HG02973 (cell line): ENCODE results near the gene FAM72D.
"Not testable (repeated sequence)": the region's sequence is repeated elsewhere in the genome, so short reads cannot be mapped to it uniquely, and the experiment has no call there.

Experiments used
- ATAC-seq: cut with Tn5 transposase; IDR thresholded peaks from one replicate; pipeline ENCODE4 v1.9.1; 2021; ENCODE audit warnings: moderate library complexity; ENCODE audit not compliant: unreplicated experiment

The FAM72D gene

DNA sequence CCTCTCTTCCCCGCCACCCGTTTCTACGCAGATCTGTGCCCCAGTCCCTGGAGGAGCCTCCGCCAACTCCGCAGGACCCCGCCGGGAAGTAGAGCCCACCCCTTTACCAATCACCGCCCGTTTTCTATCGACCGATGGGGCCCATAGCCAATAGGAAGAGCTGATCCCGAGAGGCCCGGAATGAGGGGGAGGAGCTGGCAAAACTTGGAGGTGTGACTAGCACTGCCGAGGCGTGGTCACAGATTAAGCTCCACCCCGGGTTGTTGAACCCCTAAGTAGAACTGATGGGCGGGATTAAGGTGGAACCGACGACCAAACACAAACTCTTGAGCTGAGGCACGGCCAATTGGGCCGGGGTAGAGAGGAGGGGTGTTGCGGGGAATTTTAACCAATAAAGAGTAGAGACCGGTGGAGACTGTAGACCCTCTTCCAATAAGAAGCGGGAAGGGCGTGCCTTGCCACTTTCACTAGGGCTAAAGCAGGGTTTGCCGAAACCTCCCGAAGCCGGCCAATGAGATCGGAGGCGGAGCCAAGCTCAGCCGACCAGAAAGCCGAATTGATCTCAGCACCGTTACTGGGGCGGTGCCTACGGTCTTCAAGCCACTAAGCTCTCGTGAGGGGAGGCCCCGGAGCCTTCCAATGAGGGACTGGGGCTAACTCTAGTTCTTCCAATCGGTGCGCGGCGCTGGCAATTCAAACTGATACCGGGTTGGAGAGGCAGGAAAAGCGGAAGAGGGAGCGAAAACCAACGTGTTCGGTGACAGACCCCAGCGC lies at the start of gene FAM72D, which contains the start of gene SRGAP2B:
TSS of gene FAM72D (plus strand) at position 691 of the 774 bp plus-strand sequence. CDS start 874 bp downstream, outside the sequence.
TSS of gene SRGAP2B (minus strand) at position 45 of the 774 bp plus-strand sequence. CDS start 2,427 bp downstream, outside the sequence.
- peak; percentile 79 for ATAC-seq

DNA sequence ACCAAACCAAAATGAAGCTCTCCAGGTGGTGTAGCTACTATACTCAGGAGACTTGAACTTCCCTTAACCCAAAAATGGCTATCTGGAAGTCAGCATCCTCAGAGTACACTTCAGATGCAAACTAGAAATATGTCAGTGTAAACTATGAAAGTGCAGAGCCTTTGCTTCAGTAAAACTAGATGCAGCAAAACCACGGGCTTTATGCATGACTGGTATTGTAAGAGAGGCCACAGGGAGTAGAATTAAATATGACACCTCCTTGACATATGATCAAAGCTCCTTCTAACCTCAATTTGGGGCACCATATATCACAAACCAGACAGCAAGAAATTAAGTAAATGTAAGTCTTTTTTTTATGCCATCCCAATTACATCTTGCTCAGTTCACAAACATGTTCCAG lies 48.2 kb upstream of the FAM72D start:
- ATAC-seq: not testable (repeated sequence)

DNA sequence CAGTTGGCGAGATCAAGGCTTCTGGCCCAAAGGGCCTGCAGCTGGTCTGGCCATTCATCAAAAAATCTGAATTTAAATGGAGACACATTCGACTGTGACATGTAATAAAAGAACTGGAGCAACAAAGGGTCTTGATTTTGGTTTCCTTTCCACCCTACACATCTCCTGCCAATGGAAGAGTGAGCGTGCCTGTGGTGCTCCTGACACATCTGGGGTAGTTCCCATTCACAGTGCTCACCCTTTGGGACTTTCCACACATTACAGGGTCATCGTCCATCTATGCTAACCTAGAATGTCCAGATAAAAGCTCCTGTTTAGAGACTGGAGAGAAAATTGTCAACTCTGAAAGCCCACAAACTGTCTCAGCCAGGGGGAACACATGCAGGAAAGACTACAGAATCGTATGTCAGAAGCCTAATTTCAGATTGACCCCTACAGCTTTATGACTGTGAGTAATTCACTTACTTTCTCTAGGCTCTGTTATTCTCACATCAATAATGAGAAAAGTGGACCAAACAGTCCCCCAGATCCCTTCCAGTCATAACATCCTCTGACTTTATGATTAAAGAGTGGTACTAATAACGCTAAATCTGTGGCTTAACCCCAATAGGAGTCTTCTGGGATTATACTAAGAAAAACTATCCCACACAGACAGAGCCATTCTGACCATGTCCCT lies 47.5 kb upstream of the FAM72D start:
- ATAC-seq: not testable (repeated sequence)

DNA sequence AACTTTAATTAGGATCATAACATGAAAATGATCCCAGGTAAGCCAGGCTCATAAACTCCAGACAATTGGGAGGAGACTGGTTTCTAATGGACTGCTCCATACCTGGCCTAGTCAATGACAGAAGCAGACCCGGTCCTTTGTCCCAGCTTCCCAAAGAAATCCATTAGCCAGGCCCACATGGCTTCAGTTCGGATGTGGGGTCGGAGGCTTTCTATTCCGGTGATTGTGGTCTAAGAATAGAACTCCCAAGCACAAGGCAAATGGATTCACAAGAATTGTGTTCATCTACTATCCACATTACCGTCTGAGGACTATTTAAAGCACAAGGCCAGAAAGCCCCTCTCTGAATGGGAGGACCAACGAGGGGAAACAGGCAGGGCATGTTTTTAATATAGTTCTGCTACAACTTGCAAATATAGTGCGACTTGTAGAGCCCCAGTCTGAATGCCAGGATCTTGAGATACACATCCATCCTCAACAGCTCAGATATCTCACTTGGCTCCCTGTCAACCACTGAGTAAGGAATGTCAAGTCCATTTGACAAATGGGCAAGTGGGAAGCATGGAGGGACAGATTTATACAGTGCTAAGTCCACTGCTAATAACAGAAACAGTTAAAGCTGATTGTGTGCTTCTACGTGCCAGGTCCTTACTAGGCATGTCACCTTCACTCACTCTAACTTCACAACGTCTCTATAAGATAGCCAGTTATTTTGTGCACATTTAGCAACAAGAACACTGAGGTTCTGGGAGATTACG lies 43.6 kb upstream of the FAM72D start:
- ATAC-seq: not testable (repeated sequence)

DNA sequence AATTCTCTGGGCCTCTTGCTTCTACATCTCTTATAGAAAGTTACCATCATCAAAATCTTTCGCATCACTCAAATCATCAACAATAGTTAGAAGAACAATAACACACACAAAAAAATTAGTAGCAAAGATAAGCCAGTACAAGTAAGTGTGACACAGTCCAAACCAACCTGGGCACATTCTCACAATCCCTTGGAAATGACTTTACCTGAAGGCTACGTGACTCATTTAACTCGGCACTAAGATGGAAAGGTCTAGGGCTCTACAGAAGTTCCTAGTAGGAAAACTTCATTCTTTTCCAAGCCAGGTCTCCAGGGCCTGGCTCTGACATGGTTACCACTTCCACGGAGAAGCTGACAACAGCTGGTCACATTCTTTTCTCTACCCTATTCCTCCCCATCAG lies 42.3 kb upstream of the FAM72D start:
- ATAC-seq: not testable (repeated sequence)

DNA sequence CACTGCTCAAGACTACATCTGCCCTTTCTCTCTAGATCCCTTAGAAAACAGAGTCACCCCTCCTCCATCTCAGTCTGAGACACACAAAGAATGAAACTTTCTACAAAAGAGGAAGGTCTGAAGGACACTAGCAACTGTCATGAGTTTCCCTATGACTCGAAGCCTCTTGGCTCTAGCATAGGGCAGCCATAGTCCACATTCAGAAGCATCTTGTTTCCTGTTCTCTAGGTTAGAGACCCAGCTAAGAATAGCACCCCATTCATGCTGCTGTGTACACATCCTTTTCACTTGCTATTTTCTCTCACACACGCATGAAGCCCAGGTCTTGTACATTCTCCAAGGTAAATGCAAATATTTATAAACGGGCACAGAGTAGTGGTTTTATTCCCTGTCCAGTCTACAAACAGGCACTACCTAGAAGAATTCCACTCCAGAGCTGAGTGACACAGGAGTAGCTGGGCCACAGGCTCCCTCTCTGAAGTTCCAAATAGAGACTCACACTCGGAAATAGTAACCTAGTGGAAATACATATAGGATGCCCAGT lies 40.5 kb upstream of the FAM72D start:
- ATAC-seq: peak; percentile 94

DNA sequence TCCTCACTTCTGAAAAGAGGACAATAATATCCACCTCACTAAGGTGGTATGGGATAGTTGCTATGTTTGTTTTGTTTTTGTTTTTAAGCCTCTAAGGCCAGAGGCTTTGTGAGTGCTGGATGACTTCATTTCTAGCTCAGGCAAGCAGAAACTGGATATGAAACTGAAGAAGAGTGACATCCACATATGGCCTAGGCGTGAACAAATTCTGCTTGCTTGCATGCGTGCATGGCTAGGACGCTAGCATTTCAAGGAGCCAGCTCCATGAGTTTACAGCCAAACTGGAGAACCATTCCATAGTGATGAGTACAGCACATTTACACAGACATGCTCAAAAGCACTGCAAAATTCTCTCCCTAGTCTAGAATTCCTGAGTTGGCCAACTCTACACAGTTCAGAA lies 37.6 kb upstream of the FAM72D start:
- ATAC-seq: peak; percentile 43

DNA sequence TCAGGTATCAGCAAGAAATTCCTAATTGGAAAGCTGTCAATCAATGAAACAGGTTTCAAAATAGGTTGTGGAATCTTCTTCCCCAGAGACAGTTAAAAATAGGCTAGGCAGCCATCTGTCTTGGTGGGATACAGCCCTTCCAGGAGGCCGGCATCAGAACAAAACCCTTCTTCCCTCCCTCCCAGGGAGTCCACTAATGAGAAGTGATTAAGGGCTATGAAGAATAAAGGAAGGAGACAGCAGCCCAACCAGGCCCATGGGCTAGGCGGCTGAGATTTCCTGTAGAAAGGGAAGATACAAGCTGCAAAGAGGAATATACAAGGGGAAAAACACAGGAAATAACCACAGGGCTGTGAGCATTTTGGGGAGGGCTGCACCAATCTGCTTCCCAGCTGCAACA lies 32.5 kb upstream of the FAM72D start:
- not testable (repeated sequence) for ATAC-seq

DNA sequence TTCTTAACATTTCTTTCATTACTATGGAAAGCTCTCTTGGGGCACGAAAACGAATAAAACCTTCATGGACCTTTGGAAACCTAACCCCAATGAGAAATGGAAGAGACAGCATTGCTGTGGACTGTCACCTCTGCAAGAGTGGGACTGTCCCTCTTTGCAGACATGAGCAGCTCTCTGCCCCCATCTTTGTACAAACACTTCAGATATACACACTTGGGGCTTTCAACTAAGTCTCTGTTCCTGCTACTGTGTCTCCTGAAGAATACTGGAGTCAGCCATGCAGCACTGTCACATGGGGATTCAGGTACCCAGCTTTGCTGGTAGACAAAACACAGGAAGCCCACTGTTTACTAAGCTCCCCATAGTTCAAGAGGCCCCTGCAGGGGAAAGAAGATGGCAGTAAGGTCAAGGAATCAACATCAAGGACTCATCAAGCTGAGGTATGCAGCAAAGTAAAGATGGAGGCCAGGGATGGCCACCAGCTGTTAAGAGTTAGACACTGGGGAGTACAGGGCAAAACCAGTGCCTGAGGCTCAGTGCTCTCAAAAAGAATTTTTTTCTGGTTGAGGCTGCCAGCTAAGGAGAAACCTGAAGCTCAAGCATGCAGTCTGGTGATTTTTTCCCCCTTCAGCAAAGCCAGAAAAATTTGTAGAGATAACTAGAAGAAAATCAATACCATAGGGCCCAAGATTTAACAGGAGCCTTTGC lies 31.7 kb upstream of the FAM72D start:
- not testable (repeated sequence) for ATAC-seq

DNA sequence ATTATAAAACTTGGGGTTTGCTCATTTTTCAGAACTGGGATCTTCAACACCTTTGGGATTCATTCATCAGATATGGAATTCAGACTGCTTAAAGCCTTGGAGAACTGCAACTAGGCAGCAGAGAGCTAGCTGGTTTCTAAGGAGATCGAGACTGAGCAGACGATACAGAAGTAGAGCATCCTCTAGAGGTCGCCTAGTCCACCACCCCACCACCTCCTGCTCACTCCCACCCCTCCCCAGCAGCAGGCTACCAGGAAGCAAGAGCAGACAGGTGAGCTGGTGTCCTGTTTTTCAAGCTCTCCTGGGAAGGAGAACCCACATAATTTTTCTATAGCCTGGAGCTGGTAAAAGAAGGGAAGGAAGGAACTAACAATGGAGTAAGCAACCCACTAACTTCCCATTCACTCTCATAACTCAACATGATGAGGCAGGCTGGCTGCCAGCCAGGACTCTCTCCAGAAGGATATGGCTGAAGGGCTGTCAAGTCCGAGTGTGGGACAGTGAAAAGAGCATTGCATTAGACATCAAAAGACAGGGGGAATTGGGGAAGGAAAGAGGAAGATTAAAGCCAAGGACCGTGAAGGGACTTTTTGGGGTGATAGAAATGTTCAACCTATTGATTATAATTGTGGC lies 30.5 kb upstream of the FAM72D start:
- ATAC-seq: not testable (repeated sequence)

DNA sequence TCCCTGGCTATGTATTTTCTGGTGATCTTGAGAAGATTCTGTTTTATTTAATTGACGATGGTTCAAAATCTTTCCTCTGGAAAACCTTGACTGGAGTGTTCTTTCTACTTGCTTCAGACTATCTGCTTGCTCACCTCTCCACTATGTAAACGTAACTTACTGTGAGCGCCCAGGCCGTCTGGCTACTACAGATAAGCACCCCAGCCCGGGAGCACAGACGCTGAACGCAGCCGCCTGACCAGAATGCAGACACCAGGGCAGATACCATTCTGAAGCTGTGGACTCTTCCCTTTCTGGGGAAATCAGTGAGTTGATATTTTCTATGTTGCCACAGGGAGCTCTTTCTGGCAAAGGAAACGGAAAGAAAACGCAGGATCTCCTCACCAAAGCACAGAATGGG lies 29.3 kb upstream of the FAM72D start:
- not testable (repeated sequence) for ATAC-seq

DNA sequence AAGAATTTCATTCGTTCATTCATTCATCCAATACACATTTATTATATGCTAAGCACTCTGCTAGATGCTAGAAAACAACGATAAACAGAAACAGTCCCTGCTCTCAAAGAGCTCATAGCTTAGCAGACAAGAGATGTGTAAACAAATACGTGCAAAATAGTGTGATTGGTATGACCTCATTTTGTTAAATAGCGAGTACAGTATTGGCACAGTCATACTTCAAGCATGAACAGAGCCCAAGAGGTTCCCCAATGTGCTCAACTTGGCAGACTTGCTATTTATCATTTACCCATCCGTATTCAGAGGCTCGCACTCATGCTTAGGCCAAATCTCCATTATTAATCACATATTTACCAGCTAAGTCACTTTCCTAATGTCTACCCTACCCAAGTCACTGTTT lies 24.2 kb upstream of the FAM72D start:
- ATAC-seq: not testable (repeated sequence)

DNA sequence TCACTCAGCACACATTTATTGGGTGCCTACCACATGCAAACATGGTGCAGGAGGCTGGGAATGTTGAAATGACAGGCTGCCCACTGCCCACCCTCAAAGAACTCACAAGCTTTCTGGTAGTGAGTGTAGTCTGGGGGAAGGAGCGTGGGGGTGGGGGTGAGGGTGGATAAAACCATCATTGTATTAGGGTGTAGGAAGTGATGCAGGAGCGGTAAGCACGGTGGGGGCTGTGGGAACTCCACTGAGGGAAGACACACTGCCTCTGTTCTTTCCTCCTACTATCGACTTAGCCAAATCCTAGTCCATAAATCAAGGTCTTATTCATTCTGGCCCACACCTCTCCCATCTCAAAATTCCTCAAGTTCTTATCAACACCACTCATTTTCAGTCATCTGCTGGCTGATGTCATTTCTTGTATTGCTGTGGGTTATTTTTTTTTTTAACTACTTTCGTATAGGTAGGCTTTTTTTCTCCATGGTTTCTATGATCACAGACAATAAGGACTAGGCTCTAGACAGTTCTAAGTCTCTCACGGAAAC lies 21.7 kb upstream of the FAM72D start:
- not testable (repeated sequence) for ATAC-seq

DNA sequence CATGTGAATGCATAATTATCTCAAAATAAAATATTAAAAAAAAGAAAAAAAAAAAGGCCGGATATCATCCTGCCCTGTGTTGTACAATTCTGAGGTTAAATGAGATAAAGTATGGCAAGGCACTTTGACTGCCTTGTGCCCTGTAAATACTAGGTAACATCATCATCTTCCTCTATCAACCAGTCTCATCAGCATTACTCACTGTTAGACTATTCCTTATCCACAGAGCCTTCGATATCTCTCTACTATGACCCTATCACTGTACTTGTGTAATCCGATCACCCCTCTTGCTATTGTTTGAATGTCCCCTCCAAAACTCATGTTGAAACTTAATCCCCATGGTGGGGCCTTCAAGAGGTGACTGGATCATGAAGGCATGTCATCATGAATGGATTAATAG lies 18.9 kb upstream of the FAM72D start:
- ATAC-seq: not testable (repeated sequence)

DNA sequence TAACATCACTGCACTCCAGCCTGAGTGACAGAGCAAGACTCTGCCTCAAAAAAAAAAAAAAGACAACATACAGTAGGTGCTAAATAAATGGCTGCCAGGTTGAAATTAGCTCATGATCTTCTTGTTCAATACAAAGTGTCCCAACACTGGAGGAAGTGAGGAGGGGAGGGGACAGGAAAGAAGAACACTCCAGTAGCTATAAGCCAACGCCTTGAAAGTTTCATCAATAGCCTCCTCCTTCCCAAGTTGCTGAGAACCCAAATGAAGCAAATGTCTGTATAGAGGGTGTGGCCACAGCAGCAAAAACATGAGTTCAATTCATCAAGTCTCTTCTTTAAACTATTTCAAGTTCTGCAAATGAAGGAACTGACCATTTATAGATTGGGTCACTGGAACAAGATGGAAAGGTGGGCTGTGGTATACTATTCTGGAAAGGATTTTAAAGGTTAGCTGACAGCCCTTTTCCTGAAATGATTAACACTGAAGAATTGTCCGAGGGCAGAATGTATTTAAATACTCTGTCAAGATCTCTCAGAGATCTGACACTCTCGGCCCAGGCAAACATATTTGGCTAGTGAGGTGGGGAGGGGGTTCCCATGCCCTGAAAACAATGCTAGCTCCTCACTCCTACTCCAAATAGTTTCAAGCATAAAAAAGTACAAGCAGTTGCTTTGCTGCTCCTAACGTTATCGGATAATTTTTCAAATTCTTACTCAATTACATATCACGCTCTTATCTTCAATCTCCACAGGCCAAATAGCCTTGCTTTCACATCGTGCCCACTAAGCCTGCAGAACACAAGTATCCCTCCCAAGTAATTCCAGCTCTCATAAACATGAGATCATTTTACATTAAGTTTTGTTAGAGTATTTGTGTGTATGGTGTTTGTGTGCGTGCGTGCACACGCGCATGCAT lies 17.6 kb upstream of the FAM72D start:
- ATAC-seq: not testable (repeated sequence)

DNA sequence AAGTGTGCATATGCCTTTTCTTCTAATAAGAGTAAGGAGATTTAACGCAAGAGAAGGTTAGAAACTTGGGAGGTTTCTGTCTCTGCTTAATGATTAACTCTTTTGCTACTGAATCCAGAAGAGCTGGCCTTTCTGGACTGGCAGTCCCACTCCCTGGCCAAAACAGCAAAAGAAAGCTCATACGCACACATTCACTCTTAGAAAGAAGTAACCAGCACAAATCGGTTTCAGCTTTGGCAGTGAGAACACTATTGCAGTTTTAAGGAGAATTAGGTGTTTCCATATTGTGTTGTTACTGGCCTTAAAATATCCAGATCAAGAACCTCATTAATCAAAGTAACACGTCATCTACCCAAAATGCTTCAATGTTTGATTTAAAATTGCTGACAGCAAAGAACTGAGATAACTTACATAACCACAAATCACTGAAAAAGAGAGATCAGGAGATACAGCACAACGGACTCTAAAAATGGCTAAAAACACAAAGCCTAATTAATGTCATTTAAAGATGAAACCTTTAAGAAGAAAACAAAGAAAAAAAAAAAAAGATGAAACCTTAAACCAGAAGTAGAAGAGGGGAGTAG lies 16.9 kb upstream of the FAM72D start:
- ATAC-seq: not testable (repeated sequence)

DNA sequence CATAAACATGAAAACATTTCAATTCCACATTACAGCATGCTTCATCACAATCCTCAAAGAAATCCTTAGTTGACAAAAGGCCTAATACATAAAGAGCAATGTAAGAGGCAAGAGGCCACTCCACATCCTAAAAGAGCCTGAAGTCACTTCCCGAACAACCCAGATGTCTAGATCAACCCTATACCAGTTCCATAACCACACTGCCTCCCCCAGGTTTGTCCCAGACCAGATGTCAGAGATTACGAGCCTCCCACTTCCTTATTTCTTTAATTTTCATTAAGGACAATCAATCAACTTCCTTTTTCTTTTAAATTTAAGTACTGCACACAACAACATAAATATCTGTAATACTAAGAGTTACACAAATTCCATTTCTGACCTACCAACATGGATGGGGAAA lies 16.0 kb upstream of the FAM72D start:
- not testable (repeated sequence) for ATAC-seq

DNA sequence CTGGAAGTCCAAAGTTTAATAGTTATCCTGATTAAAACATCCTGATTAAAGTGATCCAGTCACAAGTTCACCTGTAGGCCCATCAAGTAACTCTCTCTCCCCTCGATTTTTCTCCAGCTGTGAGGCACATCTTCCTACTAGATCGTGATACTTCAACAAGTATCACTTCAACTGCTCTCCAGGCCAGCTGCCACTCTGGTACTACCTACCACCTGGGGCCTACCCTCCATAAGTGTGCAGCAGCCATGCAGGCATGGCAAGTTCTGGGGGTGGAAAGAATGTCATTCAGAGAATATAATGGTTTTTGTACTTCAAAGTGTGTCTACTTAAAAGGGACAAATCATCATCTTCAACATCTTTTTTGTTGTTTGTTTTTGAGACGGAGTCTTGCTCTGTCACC lies 15.6 kb upstream of the FAM72D start:
- ATAC-seq: not testable (repeated sequence)
